IMR-90 (cell line): ENCODE measurements around the gene TP53BP2. TPM values are rescaled to one million over a fixed set of nuclear protein-coding genes. Genes with fewer than 3 reads are reported as not detected.

Experiments used
- ATAC-seq: fragments of 200-7000 bp; cut with Tn5 transposase; 2 replicates; pipeline ENCODE4 v1.9.1; 2020; ENCODE audit warnings: low read depth, mild to moderate bottlenecking, moderate library complexity
- BruUV-seq: library from RNA; stranded (reverse); fragments of 400-500 nt; replicated peaks from 2 replicates; lab custom pipeline; 2021; lab: Mats Ljungman, UMichigan
- CTCF ChIA-PET: fragments of 300-600 bp; formaldehyde crosslinking; extraction: SDS; loops from one replicate; lab custom pipeline; 2021; ENCODE audit warnings: antibody characterized with exemption; lab: Yijun Ruan, JAX
- POLR2A ChIA-PET: fragments of 300-600 bp; sonication (Branson Sonifier 250); formaldehyde crosslinking; loops from one replicate; lab custom pipeline; 2022; ENCODE audit warnings: antibody characterized with exemption; ENCODE audit not compliant: unreplicated experiment; lab: Charles Lee
- DNase-seq: peaks from one replicate; pipeline ENCODE4 v3.0.0; 2013
- H2AFZ ChIP-seq: replicated peaks from 2 replicates; pipeline ENCODE3; 2013; ENCODE audit warnings: low read length, mild to moderate bottlenecking; ENCODE audit not compliant: poor library complexity
- H2AK5ac ChIP-seq: 2 replicates; pipeline ENCODE4 v1.6.1; 2013; ENCODE audit warnings: low read depth, low read length, inconsistent platforms
- H2AK9ac ChIP-seq: replicated peaks from 2 replicates; pipeline ENCODE3; 2013; ENCODE audit warnings: mild to moderate bottlenecking, low read depth, low read length, moderate library complexity; ENCODE audit not compliant: poor library complexity
- H2BK120ac ChIP-seq: 2 replicates; pipeline ENCODE4 v1.6.1; 2013; ENCODE audit warnings: low read depth, low read length, inconsistent platforms
- H2BK15ac ChIP-seq: 3 replicates; pipeline ENCODE4 v1.6.1; 2013; ENCODE audit warnings: low read depth, low read length, inconsistent platforms
- H2BK20ac ChIP-seq: 2 replicates; pipeline ENCODE4 v1.6.1; 2013; ENCODE audit warnings: low read depth, mild to moderate bottlenecking, inconsistent platforms, low read length, moderate library complexity
- H2BK5ac ChIP-seq: 2 replicates; pipeline ENCODE4 v1.6.1; 2013; ENCODE audit warnings: mild to moderate bottlenecking, low read depth, low read length, inconsistent platforms; ENCODE audit not compliant: poor library complexity, severe bottlenecking
- H3K14ac ChIP-seq: replicated peaks from 2 replicates; pipeline ENCODE4 v1.6.1; 2013; ENCODE audit warnings: low read depth, low read length, inconsistent platforms
- H3K18ac ChIP-seq: 2 replicates; pipeline ENCODE4 v1.6.1; 2013; ENCODE audit warnings: low read depth, low read length, control low read depth
- H3K23ac ChIP-seq: 2 replicates; pipeline ENCODE4 v1.6.1; 2013; ENCODE audit warnings: low read depth, low read length, inconsistent platforms
- H3K27ac ChIP-seq: 2 replicates; pipeline ENCODE4 v1.5.1; 2013; ENCODE audit warnings: mild to moderate bottlenecking, control low read depth, low read length; ENCODE audit not compliant: insufficient read depth
- H3K27me3 ChIP-seq: 2 replicates; pipeline ENCODE4 v1.6.1; 2013; ENCODE audit warnings: low read length; ENCODE audit not compliant: control insufficient read depth, insufficient read depth
- H3K36me3 ChIP-seq: 2 replicates; pipeline ENCODE4 v1.6.1; 2013; ENCODE audit warnings: low read length, mixed read lengths; ENCODE audit not compliant: control insufficient read depth, insufficient read depth
- H3K4ac ChIP-seq: 2 replicates; pipeline ENCODE4 v1.6.1; 2013; ENCODE audit warnings: low read depth, low read length, inconsistent platforms
- H3K4me1 ChIP-seq: 2 replicates; pipeline ENCODE4 v1.6.1; 2013; ENCODE audit warnings: low read length, mixed read lengths; ENCODE audit not compliant: control insufficient read depth, insufficient read depth
- H3K4me2 ChIP-seq: 2 replicates; pipeline ENCODE4 v1.6.1; 2013; ENCODE audit warnings: low read depth, mild to moderate bottlenecking, control low read depth, low read length, moderate library complexity
- H3K4me3 ChIP-seq: 2 replicates; pipeline ENCODE4 v1.5.1; 2013; ENCODE audit warnings: low read depth, mild to moderate bottlenecking, control low read depth, low read length, moderate library complexity; ENCODE audit not compliant: insufficient read depth
- H3K56ac ChIP-seq: 2 replicates; pipeline ENCODE4 v1.6.1; 2013; ENCODE audit warnings: low read length, inconsistent platforms; ENCODE audit not compliant: insufficient read depth; ENCODE audit errors: extremely low read depth
- H3K79me1 ChIP-seq, 2 experiments: 2 replicates each; pipeline ENCODE4 v1.6.1; 2013; ENCODE audit warnings: low read length in 2 of 2, inconsistent platforms in 1 of 2, low read depth in 1 of 2
- H3K9ac ChIP-seq: 2 replicates; pipeline ENCODE4 v1.6.1; 2013; ENCODE audit warnings: low read depth, low read length, control low read depth
- H3K9me1 ChIP-seq: 2 replicates; pipeline ENCODE4 v1.6.1; 2013; ENCODE audit warnings: low read length, inconsistent platforms; ENCODE audit not compliant: insufficient read depth
- H3K9me3 ChIP-seq: 2 replicates; pipeline ENCODE4 v1.6.1; 2013; ENCODE audit warnings: low read length; ENCODE audit not compliant: control insufficient read depth, insufficient read depth
- H4K20me1 ChIP-seq: 2 replicates; pipeline ENCODE4 v1.6.1; 2013; ENCODE audit warnings: low read length, inconsistent platforms; ENCODE audit not compliant: insufficient read depth
- H4K5ac ChIP-seq: 2 replicates; pipeline ENCODE4 v1.6.1; 2013; ENCODE audit warnings: mild to moderate bottlenecking, low read depth, low read length, control low read depth
- H4K8ac ChIP-seq, 2 experiments: 2 replicates each; pipeline ENCODE4 v1.6.1; 2013; ENCODE audit warnings: low read depth in 2 of 2, low read length in 2 of 2, control low read depth in 1 of 2, inconsistent platforms in 1 of 2
- H4K91ac ChIP-seq: 2 replicates; pipeline ENCODE4 v1.6.1; 2013; ENCODE audit warnings: low read depth, low read length, inconsistent platforms; ENCODE audit not compliant: insufficient read depth
- CEBPB ChIP-seq: IDR thresholded peaks from 2 replicates; pipeline ENCODE4 v1.6.1; 2012; ENCODE audit warnings: low read depth, low read length, improper control_type of control experiment
- CHD1 ChIP-seq: IDR thresholded peaks from 2 replicates; pipeline ENCODE4 v1.6.1; 2012; ENCODE audit warnings: low read depth, low read length, improper control_type of control experiment
- FOS ChIP-seq: fragments of 150-350 bp; IDR thresholded peaks from 2 replicates; pipeline ENCODE4 v1.6.1; 2016; ENCODE audit warnings: low read depth, low read length
- MXI1 ChIP-seq: IDR thresholded peaks from 2 replicates; pipeline ENCODE4 v1.6.1; 2012; ENCODE audit warnings: low read depth, mild to moderate bottlenecking, low read length, moderate library complexity, borderline replicate concordance
- NFE2L2 ChIP-seq: fragments of 150-350 bp; IDR thresholded peaks from 2 replicates; pipeline ENCODE4 v1.6.1; 2016; ENCODE audit warnings: low read depth, mild to moderate bottlenecking, low read length
- POLR2A ChIP-seq: IDR thresholded peaks from 2 replicates; pipeline ENCODE4 v1.6.1; 2012; ENCODE audit warnings: mild to moderate bottlenecking, low read depth, low read length
- RAD21 ChIP-seq: IDR thresholded peaks from 2 replicates; pipeline ENCODE4 v1.6.1; 2012; ENCODE audit warnings: low read length, improper control_type of control experiment
- RFX5 ChIP-seq: IDR thresholded peaks from 2 replicates; pipeline ENCODE4 v1.8.0; 2012; ENCODE audit warnings: low read depth, mild to moderate bottlenecking, low read length, moderate library complexity
- WGBS, 2 experiments: methylation state at CpG; one replicate each; pipeline versions ENCODE4 v1.1.5 to v1.1.7; 2013; ENCODE audit warnings: missing lambda C conversion rate in 2 of 2; ENCODE audit not compliant: insufficient read length in 1 of 2; ENCODE audit errors: extremely low coverage in 2 of 2; 5-methylcytosine and 5-hydroxymethylcytosine counted together
- dilution Hi-C: fragments of 300-500 bp; cut with HindIII; formaldehyde crosslinking; loops from one replicate; pipeline ENCODE4 v1.14.3; 2018; ENCODE audit warnings: low sequenced_read_pairs; ENCODE audit not compliant: unreplicated experiment
- in situ Hi-C: fragments of 300-500 bp; cut with MboI; formaldehyde crosslinking; loops from 3 replicates; pipeline ENCODE4 v1.14.3; 2019; ENCODE audit warnings: low sequenced_read_pairs, inconsistent platforms, mixed read lengths
- intact Hi-C: fragments of 100-400 bp; cut with micrococcal nuclease; formaldehyde crosslinking; loops from 2 replicates; pipeline ENCODE4 v1.10.0; 2022
- polyA plus RNA-seq, 3 experiments: library from polyadenylated mRNA; depleted of rRNA; stranded (reverse); fragments of >200 nt; gene quantifications; 2 replicates each; pipeline ENCODE4 v1.2.3, GENCODE V29; 2012; ENCODE audit warnings: low replicate concordance in 1 of 3
- total RNA-seq: library from RNA; depleted of rRNA; stranded (reverse); fragments of >200 nt; gene quantifications from 2 replicates; pipeline ENCODE4 v1.2.3, GENCODE V29; 2012
- TF ChIP-seq, protein P1 (sequence below): fragments of 150-350 bp; IDR thresholded peaks from 2 replicates; pipeline ENCODE4 v1.6.1; 2017; ENCODE audit warnings: mild to moderate bottlenecking, antibody characterized with exemption, low read length, low read depth

Gene TP53BP2
- total and polyA plus RNA-seq, 2 of the 4 experiments (the other 2 are of a cell fraction) = 19.9 to 35.0 TPM

DNA sequence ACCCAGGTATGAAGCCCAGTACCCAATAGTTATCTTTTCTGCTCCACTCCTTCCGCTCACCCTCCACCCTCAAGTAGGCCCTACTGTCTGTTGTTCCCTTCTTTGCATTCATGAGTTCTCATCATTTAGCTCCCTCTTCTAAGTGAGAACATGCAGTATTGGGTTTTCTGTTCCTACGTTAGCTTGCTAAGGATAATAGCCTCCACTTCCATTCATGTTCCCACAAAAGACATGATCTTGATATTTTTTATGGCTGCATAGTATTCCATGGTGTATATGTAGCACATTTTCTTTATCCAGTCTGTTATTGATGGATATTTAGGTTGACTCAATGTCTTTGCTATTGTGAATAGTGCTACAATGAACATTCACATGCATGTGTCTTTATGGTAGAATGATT, 2.8 kb upstream of the TP53BP2 start (continued):
- TF ChIP-seq RFX5 (no peak), RAD21 (no peak)

DNA sequence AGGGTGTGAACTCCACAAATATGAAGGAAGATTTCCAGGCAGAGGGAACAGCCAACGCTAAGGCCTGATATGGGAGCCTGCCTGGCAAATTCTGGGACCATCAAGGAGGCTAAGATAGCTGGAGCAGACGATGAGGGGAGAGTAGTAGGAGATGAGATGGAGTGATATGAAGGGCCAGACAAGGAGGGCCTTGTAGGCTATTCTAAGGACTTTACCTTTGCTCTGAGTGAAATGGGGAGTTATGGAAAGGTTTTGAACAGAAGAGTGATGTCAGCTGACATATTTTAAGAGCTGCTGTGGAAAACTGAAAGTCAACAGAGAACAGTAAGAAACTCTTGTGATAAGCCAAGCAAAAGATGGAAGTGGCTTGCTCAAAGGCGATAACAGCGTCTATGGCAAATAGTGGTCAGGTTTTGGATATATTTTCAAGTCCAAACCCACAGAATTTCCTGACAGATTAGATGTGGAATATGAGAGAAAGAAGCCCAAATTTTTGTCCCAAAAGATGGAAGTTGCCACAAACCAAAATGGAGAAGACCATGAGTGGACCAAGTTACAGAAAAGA, 2.1 kb upstream of the TP53BP2 start:
- Histone ChIP-seq H4K5ac (no peak overlapping the region), H4K20me1 (peaks cover 15% of the 10 kb centered on the region; the same call in 1 of the 2 replicates), H2BK20ac (no peak overlapping the region), H3K23ac (no peak overlapping the region), H2BK120ac (no peak overlapping the region), H2BK5ac (no peak overlapping the region), H3K4me1 (peaks cover 3% of the 10 kb centered on the region), H4K8ac (no peak overlapping the region), H3K9ac (no peak overlapping the region), H3K36me3 (no peaks in the 10 kb centered on the region), H3K9me1 (no peaks in the 10 kb centered on the region), H2AK5ac (no peak overlapping the region), H3K27me3 (no peaks in the 10 kb centered on the region), H3K18ac (no peak overlapping the region), H3K56ac (no peak overlapping the region), H3K14ac (no peak overlapping the region), H2AFZ (no peak overlapping the region), H3K79me1 (peaks cover 4 to 18% of the 10 kb centered on the region in 2 experiments; a peak in 2 of 4 replicates), H3K9me3 (no peaks in the 10 kb centered on the region), H3K4ac (no peak overlapping the region), H3K4me3 (no peak overlapping the region), H2AK9ac (no peak overlapping the region), H3K4me2 (no peak overlapping the region), H3K27ac (no peak overlapping the region), H4K91ac (no peak overlapping the region), H2BK15ac (no peak overlapping the region)
- dilution Hi-C loops = no loop called here
- BruUV-seq = no TSS peak
- ChIA-PET CTCF (no interaction called here), POLR2A (no interaction called here)
- TF ChIP-seq, protein P1, sequence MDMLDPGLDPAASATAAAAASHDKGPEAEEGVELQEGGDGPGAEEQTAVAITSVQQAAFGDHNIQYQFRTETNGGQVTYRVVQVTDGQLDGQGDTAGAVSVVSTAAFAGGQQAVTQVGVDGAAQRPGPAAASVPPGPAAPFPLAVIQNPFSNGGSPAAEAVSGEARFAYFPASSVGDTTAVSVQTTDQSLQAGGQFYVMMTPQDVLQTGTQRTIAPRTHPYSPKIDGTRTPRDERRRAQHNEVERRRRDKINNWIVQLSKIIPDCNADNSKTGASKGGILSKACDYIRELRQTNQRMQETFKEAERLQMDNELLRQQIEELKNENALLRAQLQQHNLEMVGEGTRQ = no peak
- TF ChIP-seq NFE2L2 (no peak), CEBPB (no peak), RAD21 (no peak), POLR2A (no peak), FOS (no peak), MXI1 (no peak), CHD1 (no peak)
- intact Hi-C loops = loop anchor here (2.0 to 5.0 kb wide), 2 partner anchors 37 to 39 kb away; no protein-coding TSS in a partner anchor
- ATAC-seq (no peak), DNase-seq (no peak)
- WGBS, 2 experiments = 100% methylated on average over 2 of the region's 4 CpGs; no CpG with 5 or more reads in 1 of the 2 experiments
- in situ Hi-C loops = no loop called here
